H1 (cell line): ENCODE measurements around the gene DCAF7.

ENCODE experiments used
- ATF2 ChIP-seq: IDR thresholded peaks from 2 replicates; pipeline ENCODE4 v1.6.1; 2012; ENCODE audit warnings: low read length, inconsistent platforms
- CEBPB ChIP-seq: IDR thresholded peaks from 2 replicates; pipeline ENCODE4 v1.6.1; 2012; ENCODE audit warnings: low read depth, low read length
- CHD2 ChIP-seq: IDR thresholded peaks from 2 replicates; pipeline ENCODE4 v1.6.1; 2012; ENCODE audit warnings: low read length, improper control_type of control experiment
- CTCF ChIP-seq, 3 experiments: IDR thresholded peaks; 1 replicate in 2 of 3; 2 replicates in 1 of 3; pipeline versions ENCODE4 v1.5.1 to v1.6.1; 2011; ENCODE audit warnings: low read length in 3 of 3, mild to moderate bottlenecking in 3 of 3, inconsistent platforms in 2 of 3, low read depth in 1 of 3, moderate library complexity in 1 of 3; ENCODE audit not compliant: insufficient read depth in 1 of 3; ENCODE audit errors: control extremely low read depth in 1 of 3
- EP300 ChIP-seq, 2 experiments: IDR thresholded peaks; 1 replicate in 1 of 2; 2 replicates in 1 of 2; pipeline ENCODE4 v1.6.1; 2011 to 2012; ENCODE audit warnings: low read depth in 2 of 2, low read length in 2 of 2, mild to moderate bottlenecking in 2 of 2, borderline replicate concordance in 1 of 2, inconsistent platforms in 1 of 2, moderate library complexity in 1 of 2
- EZH2 ChIP-seq: fragments of 200-600 bp; sonication (generic); IDR thresholded peaks from 2 replicates; pipeline ENCODE4 v1.7.1; 2012; ENCODE audit warnings: low read depth, mild to moderate bottlenecking, moderate library complexity, low read length, inconsistent platforms; ENCODE audit not compliant: severe bottlenecking
- GTF2F1 ChIP-seq: IDR thresholded peaks from 2 replicates; pipeline ENCODE4 v1.6.1; 2012; ENCODE audit warnings: low read depth, low read length, improper control_type of control experiment, borderline replicate concordance
- HDAC2 ChIP-seq, 2 experiments: fragments of 300-600 bp in 1 of 2; sonication (generic) in 1 of 2; IDR thresholded peaks; 2 replicates each; pipeline ENCODE4 v1.6.1; 2011 to 2012; ENCODE audit warnings: low read depth in 2 of 2, low read length in 2 of 2, mild to moderate bottlenecking in 2 of 2, moderate library complexity in 2 of 2, borderline replicate concordance in 1 of 2, inconsistent platforms in 1 of 2
- JUND ChIP-seq: IDR thresholded peaks from 2 replicates; pipeline ENCODE4 v1.6.1; 2011; ENCODE audit warnings: mild to moderate bottlenecking, improper control_type of control experiment, low read length
- POLR2A ChIP-seq, 2 experiments: IDR thresholded peaks; 1 replicate in 1 of 2; 2 replicates in 1 of 2; pipeline ENCODE4 v1.6.1; 2011; ENCODE audit warnings: low read depth in 2 of 2, low read length in 2 of 2, mild to moderate bottlenecking in 2 of 2; ENCODE audit errors: control extremely low read depth in 1 of 2
- RAD21 ChIP-seq, 2 experiments: IDR thresholded peaks in 1 of 2; conservative IDR thresholded peaks in 1 of 2; 2 replicates each; pipeline ENCODE4 v1.6.1; 2011; ENCODE audit warnings: low read depth in 2 of 2, low read length in 2 of 2, improper control_type of control experiment in 1 of 2, inconsistent platforms in 1 of 2, mild to moderate bottlenecking in 1 of 2, moderate library complexity in 1 of 2
- RBBP5 ChIP-seq: IDR thresholded peaks from 2 replicates; pipeline ENCODE4 v1.7.1; 2012; ENCODE audit warnings: low read depth, mild to moderate bottlenecking, inconsistent platforms, low read length, moderate library complexity, borderline replicate concordance
- TBP ChIP-seq: IDR thresholded peaks from 2 replicates; pipeline ENCODE4 v1.6.1; 2011; ENCODE audit warnings: low read depth, low read length, improper control_type of control experiment
- ZNF274 ChIP-seq: IDR thresholded peaks from 2 replicates; pipeline ENCODE4 v1.7.0; 2012; ENCODE audit warnings: low read length, borderline replicate concordance; ENCODE audit errors: extremely low read depth

GRCh38 chr17:63500543-63501390, 49.5 kb upstream of the DCAF7 start:
- no peak for TF ChIP-seq ATF2
- no peak for TF ChIP-seq CTCF (IDR thresholded peaks at IDR 0.05; ENCODE audit: control extremely low read depth in 1 of 3, insufficient read depth in 1 of 3, low read depth in 1 of 3, low read length in 3 of 3)
- TF ChIP-seq GTF2F1 = no peak
- TF ChIP-seq RAD21 (IDR thresholded peaks at IDR 0.05 in 1 of 2, conservative IDR thresholded peaks at IDR 0.05 in 1 of 2; ENCODE audit: low read depth in 2 of 2, low read length in 2 of 2) = no peak
- TF ChIP-seq CEBPB = no peak
- no peak for TF ChIP-seq TBP
- no peak for TF ChIP-seq POLR2A (IDR thresholded peaks at IDR 0.05; ENCODE audit: control extremely low read depth in 1 of 2, low read depth in 2 of 2, low read length in 2 of 2)
- TF ChIP-seq RBBP5 = no peak
- TF ChIP-seq JUND = no peak
- TF ChIP-seq ZNF274 = no peak
- TF ChIP-seq EP300 (IDR thresholded peaks at IDR 0.05; ENCODE audit: borderline replicate concordance in 1 of 2, low read depth in 2 of 2, low read length in 2 of 2) = no peak
- no peak for TF ChIP-seq CHD2
- no peak for TF ChIP-seq EZH2
- TF ChIP-seq HDAC2 (IDR thresholded peaks at IDR 0.05; ENCODE audit: borderline replicate concordance in 1 of 2, low read depth in 2 of 2, low read length in 2 of 2) = no peak
